Bone marrow (tissue), 2 donors: ENCODE results near the gene RAB1B.

Experiments used
- DNase-seq, 2 donors: peaks; one replicate each; lab custom pipeline; 2025; lab: John Stamatoyannopoulos, UW

RAB1B gene

DNA sequence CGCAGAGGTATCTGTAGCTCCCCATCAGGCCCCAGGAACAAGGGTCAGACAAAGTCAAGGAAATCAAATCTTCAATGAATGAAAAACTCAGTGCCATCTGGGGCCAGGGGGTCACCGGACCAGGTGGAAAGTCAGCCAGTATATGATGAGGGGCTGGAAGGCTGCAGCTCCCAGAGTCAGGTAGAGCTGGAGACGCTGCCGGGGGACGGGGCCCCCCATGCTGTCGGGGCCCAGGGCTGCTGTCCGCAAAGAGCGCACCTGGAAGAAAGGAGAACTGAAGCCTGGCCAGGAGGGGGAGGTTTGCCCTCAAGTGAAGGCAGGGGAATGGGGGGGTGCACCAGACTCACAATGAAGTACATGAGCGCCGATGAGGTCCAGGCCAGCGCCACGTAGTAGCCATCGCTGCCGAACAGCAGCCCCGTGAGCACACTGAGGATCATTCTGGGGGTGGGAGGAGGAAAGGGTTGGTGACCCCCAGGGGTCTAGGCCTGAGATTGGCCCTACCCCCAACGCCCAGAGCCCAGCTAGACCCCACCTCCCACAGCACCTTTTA lies 16.2 kb downstream of the RAB1B start:
- no peak for DNase-seq

DNA sequence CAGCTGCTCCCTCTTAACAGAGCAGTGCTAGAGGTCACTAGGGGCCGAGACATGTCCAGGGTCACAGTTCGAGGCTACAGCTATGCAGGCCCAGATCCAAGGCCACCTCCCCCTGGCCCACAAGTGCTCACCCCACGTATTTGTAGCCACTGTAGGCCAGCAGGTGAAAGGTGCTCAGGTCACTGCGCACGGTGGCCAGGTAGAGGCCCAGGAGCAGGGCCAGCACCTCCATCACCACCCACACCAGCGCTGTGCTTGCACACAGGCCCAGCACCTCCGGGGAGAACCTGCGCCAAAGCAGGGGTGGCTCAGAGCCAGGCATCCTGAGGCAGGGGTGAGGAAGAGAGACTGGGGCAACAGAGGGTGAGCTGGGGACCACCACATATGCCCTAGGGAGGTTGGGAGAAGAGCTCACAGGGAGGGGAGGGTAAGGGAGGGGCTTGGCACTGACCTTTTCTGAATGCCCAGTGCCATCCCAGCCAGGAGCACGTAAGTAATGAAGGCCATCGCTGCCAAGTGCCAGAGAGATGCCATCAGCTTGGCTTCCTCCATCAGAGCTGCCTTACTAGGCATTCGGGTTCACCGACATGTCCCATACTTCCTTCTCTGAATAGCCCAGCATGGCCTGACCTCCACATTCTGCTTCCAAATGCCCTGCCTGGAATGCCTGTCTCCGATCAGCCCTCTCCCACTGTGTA lies 17.0 kb downstream of the RAB1B start:
- no peak for DNase-seq

DNA sequence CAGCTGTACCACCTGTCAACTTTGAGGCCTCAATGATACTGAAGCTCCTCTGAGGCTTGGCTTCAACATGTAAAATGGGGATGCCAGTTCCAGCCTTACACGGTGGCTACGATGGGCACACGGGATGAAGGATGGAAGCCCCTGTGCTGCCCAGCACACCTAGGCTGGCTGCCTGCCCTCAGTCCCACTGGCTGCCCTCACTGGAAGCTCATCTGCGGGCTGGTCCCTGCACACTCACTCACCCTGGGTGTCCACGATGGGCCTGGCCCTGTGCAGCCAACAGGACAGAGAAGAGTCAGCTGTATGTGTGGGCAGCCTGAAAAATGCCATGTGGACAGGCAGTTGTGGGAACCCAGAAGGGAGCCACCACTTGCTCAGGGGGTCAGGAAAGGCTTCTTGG lies 18.3 kb downstream of the RAB1B start:
- DNase-seq: no peak

DNA sequence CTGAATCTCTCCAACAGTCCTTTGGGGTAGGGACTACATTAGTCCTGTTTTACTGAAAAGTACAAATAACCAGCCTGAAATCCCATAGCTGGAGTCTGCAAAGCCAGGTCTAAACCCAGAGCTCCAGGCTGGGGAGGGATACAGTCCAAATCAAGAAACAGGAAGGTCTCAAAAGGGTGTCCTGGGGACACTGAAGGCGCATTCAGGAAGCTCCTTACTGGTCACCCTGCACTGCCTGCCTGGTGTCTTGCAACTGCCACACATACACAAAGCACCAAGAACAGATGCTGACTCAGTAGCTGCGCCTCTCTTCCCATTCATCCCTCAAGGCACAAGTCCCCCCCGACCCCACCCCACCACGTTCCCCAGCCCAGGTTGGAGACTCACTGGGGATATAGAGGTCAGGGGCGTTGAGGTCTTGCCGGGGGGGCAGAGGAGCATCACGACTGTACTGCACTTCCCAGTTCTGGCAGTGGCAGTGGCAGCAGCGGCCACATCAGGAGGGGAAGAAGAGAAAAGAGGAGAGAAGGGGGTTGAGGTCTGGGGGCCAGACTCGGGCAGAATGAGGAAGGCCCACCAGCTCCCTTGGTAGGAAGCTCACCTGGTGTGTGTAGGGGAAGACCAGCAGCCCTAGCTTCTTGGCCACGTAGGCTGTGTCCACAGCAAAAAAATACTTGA lies 18.9 kb downstream of the RAB1B start:
- DNase-seq: no peak

DNA sequence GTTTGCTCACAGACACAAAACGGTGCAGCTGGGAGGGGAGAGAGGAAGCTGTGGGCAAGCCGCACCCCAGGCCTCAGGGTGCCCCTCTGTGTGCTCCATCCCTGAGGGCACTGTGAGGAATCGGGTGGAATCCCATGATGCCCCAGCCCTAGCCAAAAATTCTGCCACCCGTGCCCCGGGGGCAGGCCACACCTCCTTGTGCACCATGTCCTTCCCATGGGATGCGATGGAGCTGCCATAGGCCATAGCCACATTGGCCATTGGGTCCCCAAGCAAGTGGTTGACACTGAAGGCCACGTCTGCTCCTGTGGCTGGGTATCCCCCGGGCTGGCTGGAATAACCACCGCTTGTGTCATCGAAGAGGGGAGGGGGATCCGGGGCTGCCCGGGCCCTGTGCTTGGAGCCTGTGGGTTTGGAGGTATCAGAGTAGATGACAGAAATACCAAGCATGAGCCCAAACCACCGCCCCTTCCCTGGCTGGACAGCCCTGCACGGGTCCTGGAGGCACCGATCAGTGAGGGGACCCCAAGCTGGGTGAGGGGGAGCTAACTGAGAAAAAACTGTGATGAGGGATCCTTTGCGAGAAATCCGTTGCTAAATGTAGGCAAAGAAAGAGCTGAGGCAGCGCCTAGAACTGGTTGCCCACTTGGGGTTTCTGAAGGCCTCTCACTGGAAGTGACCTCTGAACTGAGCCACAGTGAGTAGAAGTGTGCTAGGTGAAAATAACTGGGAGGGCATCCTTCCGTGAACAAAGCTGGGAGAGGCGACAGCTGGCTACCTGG lies 19.6 kb downstream of the RAB1B start:
- DNase-seq: no peak

DNA sequence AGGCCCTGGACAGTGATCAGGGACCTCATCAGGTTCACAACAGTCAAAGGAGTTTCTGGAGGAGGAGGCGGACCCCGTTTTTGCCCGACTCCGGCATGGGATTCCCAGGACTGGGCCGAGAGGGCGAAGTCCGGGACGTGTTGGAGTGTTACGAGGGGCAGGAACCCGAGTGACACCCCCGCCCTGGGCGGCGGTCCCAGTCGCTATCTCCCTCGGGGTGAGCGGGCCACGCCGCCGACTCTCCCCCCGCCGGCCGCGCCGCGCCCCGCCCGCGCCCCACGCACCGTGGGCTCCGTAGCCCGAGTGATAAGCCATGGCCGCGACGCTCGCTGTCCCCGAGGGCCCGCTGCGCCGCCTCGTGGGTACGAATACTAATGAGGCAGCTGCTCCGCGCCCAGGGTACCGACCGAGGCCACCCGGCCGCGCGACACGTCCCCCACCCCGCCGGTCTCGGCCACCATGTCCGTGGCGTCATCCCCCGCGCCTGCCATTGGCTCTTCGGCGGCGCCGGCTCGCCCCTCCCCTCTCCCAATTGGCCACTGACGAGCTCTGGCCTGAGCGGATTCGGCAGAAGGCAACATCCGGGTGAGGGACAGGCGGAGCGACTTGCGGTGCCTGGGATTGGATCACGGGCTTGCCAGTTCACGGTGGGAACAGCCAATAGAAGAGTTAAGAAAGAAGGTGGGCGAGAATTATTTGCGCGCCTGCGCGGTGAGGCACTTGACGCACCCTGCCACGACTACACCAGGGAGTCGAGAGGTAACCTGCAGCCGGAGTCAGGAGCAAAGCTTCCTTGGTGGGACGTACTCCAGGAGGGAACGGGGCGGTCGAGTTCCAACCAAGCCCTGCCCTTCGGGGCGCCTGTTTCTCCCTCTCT lies 20.5 kb downstream of the RAB1B start, which contains the start of gene YIF1A:
Gene YIF1A, minus strand, starts transcription at position 473 of the 877 bp plus-strand sequence. Its CDS starts 158 bp downstream, at position 315.
- peak; percentile 80 to 99 for DNase-seq

DNA sequence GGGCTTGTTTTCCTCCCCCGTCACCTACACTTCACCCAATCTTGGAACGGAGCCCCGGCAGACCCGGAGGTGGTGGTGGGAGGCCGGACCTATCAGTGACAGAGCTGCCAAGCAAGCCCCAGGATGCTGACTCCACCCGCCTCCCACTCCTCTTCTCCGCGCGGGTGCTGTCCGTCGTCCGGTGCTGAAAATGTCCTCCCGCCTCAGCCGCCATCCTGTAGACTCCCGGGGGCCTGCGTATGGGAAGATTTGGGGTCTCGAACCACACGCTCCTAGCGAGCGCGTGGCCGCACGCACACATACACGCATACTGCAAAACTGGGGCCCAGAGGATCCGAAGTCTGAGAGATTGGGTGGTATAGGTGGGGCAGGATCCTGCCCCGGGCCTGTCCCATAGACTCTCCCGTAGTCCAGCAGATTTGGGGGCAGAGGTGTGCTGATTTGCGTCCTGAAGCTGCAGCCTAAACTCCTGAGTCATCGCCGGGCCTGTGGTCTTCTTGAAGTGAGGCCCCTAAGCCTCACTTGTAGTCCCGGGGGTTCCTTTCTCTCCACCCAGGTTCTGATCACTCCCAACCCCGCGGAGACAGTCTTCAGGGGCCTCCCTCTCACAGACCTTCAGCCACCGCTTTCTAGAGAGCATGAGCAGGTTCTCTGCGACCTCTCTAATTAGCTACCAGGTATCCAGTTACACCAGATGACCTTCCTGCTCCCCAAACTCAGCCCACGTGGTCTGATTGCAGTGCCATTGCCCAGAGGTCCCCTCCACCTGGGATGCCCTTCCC lies 21.3 kb downstream of the RAB1B start:
- peak in 1 of 2 donors; percentile 70 for DNase-seq

DNA sequence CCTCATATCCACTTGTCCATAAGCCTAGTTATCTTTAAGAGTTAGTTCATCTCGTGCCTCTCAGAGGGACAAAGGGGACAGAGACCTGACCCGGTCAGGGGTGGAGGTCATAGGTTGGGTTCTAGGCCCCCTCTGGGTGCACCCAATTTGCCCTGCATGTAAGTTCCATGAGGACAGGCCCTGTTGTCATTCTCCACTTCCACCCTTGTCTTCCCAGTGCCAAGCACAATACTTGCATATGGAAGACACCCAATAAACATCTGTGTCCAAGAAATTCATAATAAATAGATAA lies 21.8 kb downstream of the RAB1B start:
- DNase-seq: no peak

DNA sequence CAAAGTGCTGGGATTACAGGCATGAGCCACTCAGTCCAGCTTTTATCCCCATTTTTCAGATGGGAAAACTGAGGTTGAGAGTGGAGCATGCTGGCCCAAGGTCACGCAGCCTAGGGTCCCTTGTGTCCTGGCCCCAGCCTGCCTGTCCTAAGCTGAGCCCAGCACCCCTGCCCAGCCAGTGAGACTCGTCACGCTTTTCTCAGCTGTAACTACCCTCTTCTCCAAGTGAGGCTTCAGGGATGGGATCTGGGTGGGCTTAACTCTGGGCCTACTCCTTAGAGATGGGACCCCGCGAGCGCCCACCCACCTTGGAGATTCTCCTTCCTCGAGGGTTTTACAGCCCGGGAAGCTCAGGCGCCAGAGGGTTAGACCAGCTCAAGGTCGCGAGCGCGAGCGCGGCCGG lies 22.9 kb downstream of the RAB1B start:
- DNase-seq: no peak

DNA sequence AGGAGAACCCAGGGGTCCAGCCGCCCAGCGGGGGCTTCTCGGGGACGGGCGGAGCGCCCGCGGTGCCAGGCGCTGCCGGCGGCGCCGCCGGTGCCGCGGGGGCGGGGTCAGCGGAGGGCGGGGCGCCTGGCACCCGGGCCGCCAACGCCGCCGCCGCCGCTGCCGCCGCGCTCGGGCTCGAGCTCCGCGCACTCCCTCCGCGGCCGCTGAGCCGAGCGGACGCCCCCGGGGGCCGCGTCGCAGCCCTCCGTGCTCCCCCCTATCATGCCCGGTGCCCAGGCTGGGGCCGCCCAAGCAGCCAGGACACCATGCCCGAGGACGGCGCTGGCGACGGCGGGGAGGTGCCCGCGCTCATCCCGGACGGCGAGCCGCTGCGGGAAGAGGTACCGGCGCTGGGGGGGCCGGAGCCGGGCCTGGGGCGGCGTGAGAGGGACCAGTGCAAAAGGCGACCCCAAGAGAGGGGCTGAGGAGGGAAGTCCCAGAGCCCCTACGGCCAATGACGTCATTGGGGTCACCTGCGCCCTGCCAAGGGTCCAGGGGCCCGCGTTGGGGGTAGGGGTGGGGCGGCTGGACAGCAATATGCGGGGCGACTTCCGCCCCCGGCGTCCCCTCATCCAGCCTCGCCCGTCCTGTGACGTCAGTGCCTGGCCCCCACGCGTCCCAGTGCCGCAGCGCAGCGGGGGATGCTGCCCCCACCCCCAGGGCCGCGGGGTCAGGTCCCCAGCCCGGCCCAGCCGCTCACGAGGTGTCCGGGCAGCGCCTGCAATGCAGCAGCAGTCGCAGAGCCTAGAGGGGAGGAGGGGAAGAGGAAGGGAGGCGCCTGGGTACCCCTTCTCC lies 23.5 kb downstream of the RAB1B start, which contains the start of gene TMEM151A:
Gene TMEM151A, plus strand, starts transcription at position 189 of the 837 bp plus-strand sequence. Its CDS starts 120 bp downstream, at position 309.
- no peak for DNase-seq

DNA sequence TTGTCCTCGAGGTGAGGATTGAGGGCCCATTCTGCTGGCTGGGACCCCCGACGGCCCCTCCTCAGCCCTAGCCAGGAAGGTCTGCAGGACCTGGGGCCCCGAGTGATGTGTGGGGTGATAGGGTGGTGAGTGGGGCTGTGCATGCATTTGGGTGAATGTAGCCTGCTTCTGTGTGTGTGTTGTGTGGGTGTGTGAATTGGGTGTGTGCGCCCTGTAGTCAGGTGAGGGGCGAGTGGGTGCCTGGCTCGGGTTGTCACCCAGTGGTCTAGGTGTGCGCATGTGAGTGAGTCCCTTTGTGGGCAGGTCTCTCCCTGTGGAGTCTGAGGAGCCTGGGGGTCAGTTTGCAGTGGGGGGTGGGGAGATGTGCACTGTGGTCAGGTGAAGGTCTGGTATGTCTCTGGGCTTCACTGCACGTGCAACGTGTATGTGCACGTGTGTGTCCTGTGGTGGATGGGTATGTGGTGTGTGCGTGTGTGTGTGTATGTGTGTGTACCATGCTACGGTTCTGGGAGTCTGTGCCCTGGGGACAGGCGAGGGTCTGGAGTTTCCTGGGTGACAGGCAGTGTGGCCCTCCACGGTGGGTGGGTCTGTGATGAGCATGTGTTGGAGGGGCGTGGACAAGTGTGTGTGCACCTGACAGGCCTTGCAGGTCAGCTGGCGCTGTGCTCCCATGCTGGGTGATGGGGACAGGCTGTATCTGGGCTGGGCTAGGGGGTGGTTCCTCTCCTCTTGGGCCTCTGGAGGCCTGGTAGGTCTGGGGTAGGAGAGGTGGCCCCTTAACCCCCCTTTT lies 24.3 kb downstream of the RAB1B start:
- DNase-seq: no peak

DNA sequence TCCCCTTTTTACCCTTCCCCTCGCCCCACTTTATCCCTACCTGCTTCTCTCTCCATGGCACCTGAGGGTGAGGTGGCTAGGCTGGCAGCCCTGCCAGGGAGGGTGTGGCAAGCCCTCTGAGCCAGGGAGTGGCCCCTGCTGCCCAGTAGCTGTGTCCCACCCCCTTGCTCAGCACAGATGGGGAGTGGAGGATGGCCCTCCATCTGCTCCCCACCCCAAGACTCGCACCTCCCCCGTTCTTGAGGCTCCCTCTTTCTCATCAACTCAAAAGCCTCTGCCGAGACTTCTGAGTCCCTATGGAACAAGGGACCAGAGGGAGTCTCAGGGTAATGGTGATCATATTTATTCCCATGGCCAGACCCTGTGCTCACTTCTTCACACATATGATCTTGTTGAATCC lies 24.9 kb downstream of the RAB1B start:
- no peak for DNase-seq

DNA sequence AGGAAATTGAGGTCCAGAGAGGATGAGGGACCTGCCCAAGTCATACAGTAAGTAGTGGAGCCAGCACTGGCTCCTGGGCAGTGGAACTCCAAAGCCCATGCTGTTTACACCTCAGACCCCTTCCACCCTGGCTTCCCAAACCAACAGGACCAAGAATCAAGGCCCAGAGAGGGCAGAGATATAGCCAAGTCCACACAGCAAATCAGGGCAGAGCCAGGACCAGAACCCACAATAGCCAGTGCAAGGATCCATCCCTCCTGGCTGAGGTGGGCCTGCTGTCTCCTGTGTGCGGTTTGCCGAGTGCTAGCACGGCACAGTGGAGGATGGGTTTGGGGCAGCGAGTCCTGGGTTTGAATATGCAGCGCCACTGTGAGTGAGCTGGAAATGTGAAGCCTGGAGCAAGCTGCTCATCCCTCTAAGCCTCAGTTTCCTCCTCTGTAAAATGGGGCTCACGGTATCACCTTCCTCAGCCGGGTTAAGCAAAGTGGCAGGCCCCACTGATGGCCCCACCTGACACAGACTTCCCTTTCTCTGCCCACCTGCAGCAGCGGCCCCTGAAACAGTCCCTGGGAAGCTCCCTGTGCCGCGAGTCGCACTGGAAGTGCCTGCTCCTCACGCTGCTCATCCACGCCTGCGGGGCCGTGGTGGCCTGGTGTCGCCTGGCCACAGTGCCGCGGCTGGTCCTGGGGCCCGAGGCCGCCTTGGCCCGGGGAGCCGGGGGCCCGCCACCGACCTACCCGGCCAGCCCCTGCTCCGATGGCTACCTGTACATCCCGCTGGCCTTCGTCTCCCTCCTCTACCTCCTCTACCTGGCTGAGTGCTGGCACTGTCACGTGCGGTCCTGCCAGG lies 25.6 kb downstream of the RAB1B start:
- no peak for DNase-seq

DNA sequence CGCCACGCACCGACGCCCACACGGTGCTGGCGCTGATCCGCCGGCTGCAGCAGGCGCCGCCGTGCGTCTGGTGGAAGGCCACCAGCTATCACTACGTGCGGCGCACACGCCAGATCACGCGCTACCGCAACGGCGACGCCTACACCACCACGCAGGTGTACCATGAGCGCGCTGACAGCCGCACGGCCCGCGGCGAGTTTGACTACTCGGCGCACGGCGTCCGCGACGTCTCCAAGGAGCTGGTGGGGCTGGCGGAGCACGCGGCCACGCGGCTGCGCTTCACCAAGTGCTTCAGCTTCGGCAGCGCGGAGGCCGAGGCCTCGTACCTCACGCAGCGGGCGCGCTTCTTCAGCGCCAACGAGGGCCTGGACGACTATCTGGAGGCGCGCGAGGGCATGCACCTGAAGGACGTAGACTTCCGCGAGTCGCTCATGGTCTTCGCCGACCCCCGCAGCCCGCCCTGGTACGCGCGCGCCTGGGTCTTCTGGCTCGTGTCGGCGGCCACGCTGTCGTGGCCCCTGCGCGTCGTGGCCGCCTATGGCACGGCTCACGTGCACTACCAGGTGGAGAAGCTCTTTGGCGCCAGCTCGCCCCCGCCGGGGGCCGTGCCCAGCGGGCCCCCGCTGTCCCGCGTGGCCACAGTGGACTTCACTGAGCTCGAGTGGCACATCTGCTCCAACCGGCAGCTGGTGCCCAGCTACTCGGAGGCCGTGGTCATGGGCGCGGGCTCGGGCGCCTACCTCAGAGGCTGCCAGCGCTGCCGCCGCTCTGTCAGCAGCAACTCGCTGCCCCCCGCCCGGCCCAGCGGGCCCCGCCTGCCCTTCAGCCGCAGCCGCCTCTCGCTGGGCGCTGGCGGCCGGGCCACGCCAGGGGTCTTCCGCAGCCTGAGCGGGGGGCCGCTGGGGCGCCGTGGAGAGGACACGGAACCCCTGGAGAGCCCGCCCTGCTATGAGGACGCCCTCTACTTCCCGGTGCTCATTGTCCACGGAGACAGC lies 26.5 kb downstream of the RAB1B start:
- no peak for DNase-seq

DNA sequence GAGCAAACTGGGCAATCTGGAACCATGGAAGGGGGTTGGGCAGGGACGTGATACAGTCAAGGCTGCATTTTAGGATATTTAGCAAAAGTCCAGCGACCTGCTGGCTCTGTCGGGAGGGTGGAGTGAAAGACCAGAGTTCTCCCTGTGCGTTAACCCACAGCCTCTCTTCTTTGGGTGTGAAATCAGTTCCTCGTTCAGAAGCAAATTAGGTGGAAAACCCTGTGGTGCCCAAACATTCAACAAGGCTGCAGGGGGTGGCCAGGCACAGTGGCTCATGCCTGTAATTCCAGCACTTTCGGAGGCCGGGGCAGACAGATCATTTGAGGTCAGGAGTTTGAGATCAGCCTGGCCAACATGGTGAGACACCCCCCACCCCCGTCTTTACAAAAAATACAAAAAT lies 29.2 kb downstream of the RAB1B start:
- no peak for DNase-seq

DNA sequence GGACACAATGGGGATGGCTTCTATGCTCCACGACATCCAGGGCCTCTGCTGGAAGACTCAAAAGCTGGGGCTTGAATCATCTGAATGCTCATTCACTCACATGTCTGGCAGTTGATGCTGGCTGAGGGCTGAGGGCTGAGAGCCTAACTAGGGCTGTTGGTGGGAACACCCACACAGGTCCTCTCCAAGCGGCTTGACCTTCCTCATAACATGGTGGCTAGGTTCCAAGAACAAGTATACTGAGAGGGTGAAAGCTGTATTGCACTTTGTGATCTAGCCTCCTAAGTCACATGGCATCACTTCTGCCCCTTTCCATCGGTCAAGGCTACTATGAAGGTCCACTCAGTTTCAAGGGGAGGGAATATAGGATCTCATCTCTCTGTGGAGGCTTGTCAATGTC lies 30.7 kb downstream of the RAB1B start:
- no peak for DNase-seq

DNA sequence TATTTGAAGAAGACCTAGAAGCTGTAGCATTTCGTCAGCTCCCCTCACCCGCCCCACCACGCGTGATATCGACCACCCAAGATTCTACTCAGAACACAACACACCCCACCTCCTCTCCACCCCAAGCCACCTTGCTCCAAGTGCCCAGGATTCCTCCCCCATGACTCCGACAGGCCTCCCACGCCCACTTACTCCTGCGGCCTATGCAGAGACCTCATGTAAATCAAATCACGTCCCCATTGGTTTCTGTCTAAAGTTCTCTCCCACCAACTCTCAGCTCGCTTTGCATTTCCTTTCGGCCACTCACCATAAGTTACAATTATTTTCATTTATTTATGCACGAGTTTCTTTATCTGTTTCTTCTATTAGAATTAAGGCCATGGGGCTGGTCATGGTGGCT lies 34.2 kb downstream of the RAB1B start:
- DNase-seq: no peak
